Frontal cortex (tissue), 4 donors: Measurements from ENCODE around the gene GAN. TPM values are rescaled to one million over a fixed set of nuclear protein-coding genes. Genes with fewer than 3 reads are reported as not detected.
A peak's percentile ranks its signal among the peaks of the same experiment; 100 is the strongest.

Source experiments
- DNase-seq, 2 donors: peaks; one replicate each; pipeline ENCODE4 v3.0.0; 2012; ENCODE audit warnings: low spot score in 2 of 2
- FAIRE-seq: peaks from 2 replicates; lab custom pipeline; 2012; peaks lifted over from hg19 to GRCh38; lab: Jason Lieb, UNC
- total RNA-seq: library from RNA; depleted of rRNA; stranded (reverse); fragments of >200 nt; gene quantifications from one replicate; pipeline ENCODE4 v1.2.3, GENCODE V29; 2014
- donor health status: control.
- donor health status: control.
- donor health status: control.

GAN gene
- 22.8 TPM for total RNA-seq

DNA sequence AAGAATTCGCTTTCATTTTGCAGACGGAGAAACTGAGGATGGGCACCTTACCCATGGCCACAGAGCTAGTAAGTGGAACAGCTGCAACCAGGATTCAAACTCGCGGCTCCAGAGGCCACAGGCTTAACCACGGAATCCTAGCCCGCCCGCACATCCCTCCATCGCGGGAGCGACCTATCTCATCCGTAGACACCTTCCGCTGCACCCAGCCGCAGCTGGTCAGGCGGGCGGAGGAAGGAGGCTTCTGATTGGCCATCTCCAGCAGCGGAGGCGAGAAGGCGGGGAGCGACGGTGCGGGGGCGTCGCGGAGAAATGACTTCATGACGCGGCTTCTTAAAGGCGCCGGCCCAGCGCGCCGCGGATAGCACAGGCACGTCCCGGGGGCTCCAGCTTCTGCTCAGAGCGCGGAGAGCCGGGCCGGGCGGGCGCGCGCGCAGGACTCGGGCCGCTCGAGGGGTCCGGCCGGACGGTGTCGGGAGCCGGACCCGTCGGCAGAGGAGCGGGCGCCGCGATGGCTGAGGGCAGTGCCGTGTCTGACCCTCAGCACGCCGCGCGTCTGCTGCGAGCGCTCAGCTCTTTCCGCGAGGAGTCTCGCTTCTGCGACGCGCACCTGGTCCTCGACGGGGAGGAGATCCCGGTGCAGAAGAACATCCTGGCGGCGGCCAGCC lies at the start of gene GAN:
GAN (plus strand) TSS at position 360 of the 668 bp plus-strand sequence; CDS start at position 512, 152 bp downstream.
- FAIRE-seq = no peak
- DNase-seq = peak; percentile 88 to 89

- FAIRE-seq = no peak
Measured at GRCh38 chr16:81265052-81265451, 49.7 kb upstream of the GAN start.

GRCh38 chr16:81265658-81266451 lies 48.9 kb upstream of the GAN start:
- no peak for DNase-seq
- FAIRE-seq = no peak

More at GRCh38 chr16:81265052-81265451, 49.7 kb upstream of the GAN start:
- DNase-seq = no peak

DNA sequence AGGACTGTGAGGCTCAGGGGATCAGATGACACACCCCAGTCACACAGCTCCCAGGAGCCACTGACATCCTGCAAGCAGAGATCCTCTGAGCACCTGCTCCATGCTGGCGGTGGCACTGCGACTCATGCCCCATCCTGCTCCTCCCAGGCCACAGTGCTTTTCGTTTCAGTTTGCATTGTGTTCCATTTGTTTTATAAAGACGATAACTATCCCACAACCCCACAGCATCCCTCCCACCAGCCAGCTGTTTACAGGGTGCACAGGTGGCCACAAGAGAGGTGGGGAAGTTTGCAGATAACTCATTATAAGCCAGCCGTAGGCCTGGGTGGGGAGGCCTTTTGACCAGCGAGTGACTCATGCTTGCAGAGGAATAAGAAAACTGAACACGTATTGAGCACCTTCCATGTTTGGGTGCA lies 48.1 kb upstream of the GAN start:
- FAIRE-seq (no peak), DNase-seq (no peak)

DNA sequence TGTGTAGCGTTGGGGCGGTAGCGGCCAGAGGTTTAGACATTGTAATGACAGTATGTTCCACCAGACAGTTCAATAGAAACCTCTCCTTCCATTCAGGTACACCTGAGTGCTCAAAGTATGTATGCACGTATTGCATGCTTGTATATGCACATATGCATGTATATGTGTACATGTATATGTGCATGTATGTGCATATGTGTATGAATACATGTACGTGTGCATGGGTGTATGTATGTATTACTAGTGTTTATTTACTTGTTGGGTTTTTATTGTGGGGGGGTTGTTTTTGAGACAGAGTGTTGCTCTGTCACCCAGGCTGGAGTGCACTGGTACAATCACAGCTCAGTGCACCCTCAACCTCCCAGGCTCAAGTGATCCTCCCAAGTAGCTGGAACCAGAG lies 46.3 kb upstream of the GAN start:
- DNase-seq (no peak), FAIRE-seq (no peak)

- DNase-seq (no peak), FAIRE-seq (no peak)
Measured at GRCh38 chr16:81273223-81273950, 41.4 kb upstream of the GAN start.

DNA sequence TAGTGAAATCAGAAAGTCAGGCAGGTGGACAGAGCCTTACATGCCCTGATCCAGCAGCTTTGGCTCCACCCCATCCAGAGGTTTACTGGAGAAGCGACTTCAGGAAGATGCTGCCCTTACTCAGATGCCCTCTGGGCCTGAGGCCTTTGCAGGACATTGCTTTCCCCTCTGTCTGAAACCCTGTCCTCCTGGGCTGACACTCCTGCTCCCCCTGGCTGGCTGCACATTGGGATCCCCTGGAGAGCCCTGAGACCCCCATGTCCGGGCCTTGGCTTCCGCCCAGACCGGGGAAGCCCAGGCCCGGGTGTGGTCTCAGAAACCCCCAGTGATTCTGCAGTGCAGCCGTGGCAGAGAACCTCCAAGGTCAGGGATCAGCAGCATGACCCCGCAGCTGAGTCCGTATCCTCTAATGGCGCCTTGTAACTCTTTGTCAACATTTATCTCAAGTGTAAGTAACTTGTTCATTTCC lies 39.7 kb upstream of the GAN start:
- FAIRE-seq = no peak

GRCh38 chr16:81275795-81276194 lies 39.0 kb upstream of the GAN start:
- DNase-seq (no peak), FAIRE-seq (no peak)

More for the DNA sequence above, 39.7 kb upstream of the GAN start:
- DNase-seq = no peak

- DNase-seq (peak in 1 of 2 donors; percentile 22), FAIRE-seq (no peak)
Measured at GRCh38 chr16:81276323-81276722, 38.4 kb upstream of the GAN start.

GRCh38 chr16:81277541-81278080 lies 37.2 kb upstream of the GAN start:
- FAIRE-seq (no peak), DNase-seq (no peak)

GRCh38 chr16:81278526-81278925 lies 36.2 kb upstream of the GAN start:
- DNase-seq (no peak), FAIRE-seq (no peak)

DNA sequence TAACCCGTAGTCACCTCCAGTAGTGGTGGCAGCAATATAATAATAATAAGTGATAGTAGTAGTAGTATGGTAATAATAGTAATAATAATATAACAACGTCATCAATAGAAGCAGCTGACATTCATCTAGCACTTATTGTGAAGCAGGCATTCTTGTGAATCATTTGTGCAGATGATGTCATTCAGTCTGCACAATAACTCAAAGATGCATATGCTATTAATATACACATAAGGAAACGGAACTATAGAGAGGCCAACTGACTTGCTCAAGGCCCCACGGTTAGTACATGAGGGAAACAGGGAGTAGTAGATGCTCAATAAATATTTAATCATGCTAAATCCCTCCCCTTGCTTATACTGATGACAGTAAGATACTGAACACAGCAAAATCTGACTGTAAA lies 35.4 kb upstream of the GAN start:
- FAIRE-seq (no peak), DNase-seq (no peak)

DNA sequence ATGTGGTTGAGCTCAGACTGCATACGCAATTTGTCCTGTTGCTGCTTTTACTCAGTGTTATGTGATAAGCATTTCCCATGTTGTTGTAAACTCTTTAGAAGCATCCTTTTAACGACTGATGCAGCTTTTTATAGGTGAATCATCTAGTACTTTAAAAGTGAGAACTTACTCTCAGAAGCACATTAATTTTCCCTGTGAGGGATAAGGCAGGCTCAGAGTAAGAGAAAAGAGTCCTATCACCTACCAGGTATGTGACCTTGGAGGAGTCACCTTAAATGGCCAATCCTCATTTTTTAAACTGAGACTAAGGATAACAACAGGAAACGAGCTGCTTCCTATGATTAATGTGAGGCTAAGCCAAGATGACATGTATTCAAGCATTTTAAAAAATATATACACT lies 34.4 kb upstream of the GAN start:
- FAIRE-seq (no peak), DNase-seq (no peak)

GRCh38 chr16:81283044-81283443 lies 31.7 kb upstream of the GAN start:
- FAIRE-seq = no peak

DNA sequence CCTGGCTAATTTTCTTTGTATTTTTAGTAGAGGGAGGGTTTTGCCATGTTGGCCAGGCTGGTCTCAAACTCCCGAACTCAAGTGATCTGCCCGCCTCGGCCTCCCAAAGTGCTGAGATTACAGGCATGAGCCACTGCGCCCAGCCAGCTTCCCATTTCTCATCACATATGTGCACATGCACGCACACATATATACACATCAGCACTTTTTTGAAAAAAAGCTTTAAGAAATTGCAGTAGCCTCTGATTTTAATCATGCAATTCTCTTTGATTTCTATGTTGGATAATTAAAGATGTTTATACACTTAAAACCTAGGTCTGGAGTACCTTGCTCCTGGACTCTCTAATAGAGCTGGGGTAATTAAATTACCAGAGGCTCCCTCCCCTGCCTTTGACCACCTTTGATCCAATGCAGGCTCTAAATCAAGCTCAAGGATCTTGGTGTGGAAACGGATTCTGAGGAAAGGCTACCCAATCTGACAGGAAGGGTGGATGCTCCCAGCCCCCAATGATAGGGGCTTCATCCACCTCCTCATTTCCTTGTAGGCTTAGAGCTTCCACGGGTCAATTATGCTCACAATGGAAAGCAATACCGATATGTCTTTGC lies 29.7 kb upstream of the GAN start:
- FAIRE-seq (no peak), DNase-seq (no peak)

More at GRCh38 chr16:81283044-81283443, 31.7 kb upstream of the GAN start:
- DNase-seq = no peak

DNA sequence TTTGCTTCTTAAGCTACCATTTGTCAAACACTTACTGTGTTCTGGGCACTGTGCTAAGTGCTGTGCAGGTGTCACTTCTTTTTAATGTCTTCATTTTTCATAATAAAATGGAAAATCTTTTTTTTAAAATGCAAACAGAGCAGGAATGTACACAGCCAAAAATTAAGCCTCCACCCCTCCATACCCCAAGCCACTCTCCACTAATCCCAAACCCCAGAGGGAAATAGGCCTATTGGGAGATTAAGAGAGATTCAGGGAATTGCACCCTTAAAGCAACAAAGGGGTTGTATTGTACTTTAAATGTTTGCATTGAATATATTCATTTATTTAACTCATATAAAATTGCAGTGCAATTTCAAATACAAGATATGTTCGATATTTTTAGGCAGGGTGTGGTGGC lies 28.6 kb upstream of the GAN start:
- DNase-seq (no peak), FAIRE-seq (no peak)

GRCh38 chr16:81291117-81291516 lies 23.6 kb upstream of the GAN start:
- DNase-seq = no peak
- no peak for FAIRE-seq

- FAIRE-seq (no peak), DNase-seq (no peak)
Measured at GRCh38 chr16:81292936-81293335, 21.8 kb upstream of the GAN start.

GRCh38 chr16:81293909-81294802 lies 20.6 kb upstream of the GAN start:
- DNase-seq (no peak), FAIRE-seq (no peak)
